VCaP (cell line): ENCODE data around the gene IRS1.

Source experiments
- H3K27ac ChIP-seq: fragments of 450-650 bp; 2 replicates; pipeline ENCODE4 v1.5.1; 2017
- CTCF ChIP-seq: fragments of 450-650 bp; conservative IDR thresholded peaks from 2 replicates; pipeline ENCODE4 v1.5.1; 2017; ENCODE audit warnings: mild to moderate bottlenecking, moderate library complexity

The IRS1 gene

GRCh38 chr2:226783885-226784284, 15.7 kb downstream of the IRS1 start:
- no peak overlapping the region for H3K27ac ChIP-seq
- no peak for TF ChIP-seq CTCF

GRCh38 chr2:226782092-226782713, 17.4 kb downstream of the IRS1 start:
- TF ChIP-seq CTCF, result no peak
- H3K27ac ChIP-seq, result 0 out of 2 replicates have a peak overlapping the region, but pooled peaks have one; percentile 23

GRCh38 chr2:226780431-226780830, 19.2 kb downstream of the IRS1 start:
- no peak overlapping the region for H3K27ac ChIP-seq
- TF ChIP-seq CTCF, result no peak

- no peak overlapping the region for H3K27ac ChIP-seq
- no peak for TF ChIP-seq CTCF
Measured at GRCh38 chr2:226777611-226778010, 22.0 kb downstream of the IRS1 start.

GRCh38 chr2:226776104-226776503, 23.5 kb downstream of the IRS1 start:
- no peak for TF ChIP-seq CTCF

GRCh38 chr2:226775032-226775509, 24.5 kb downstream of the IRS1 start:
- no peak overlapping the region for H3K27ac ChIP-seq

More at GRCh38 chr2:226776104-226776503, 23.5 kb downstream of the IRS1 start:
- H3K27ac ChIP-seq, result no peak overlapping the region

GRCh38 chr2:226773291-226773690, 26.3 kb downstream of the IRS1 start:
- TF ChIP-seq CTCF, result no peak
- H3K27ac ChIP-seq, result peak overlapping the region; percentile 45

More at GRCh38 chr2:226775032-226775509, 24.5 kb downstream of the IRS1 start:
- TF ChIP-seq CTCF, result no peak
